Natural killer cell (primary cell): ENCODE data around the gene COPS7B. TPM values are rescaled to one million over a fixed set of nuclear protein-coding genes. Genes with fewer than 3 reads are reported as not detected.
"Not testable (repeated sequence)": the region's sequence is repeated elsewhere in the genome, so short reads cannot be mapped to it uniquely, and the experiment has no call there.

Experiments
- ATAC-seq, 3 donors: fragments of 150-1000 bp in 2 of 3; fragments of 200-7000 bp in 1 of 3; cut with Tn5 transposase; 1 replicate in 1 of 3; 2 replicates in 2 of 3; pipeline ENCODE4 v1.10.0; 2021; ENCODE audit warnings: mild to moderate bottlenecking in 2 of 3, moderate library complexity in 2 of 3
- DNase-seq, 2 donors: peaks; one replicate each; pipeline versions ENCODE4 v3.0.0 to v3.0.0-alpha.2; 2013 to 2021; ENCODE audit warnings: mixed read lengths in 1 of 2
- H3K27ac ChIP-seq: one replicate; pipeline ENCODE4 v1.5.1; 2013; ENCODE audit warnings: mild to moderate bottlenecking, low read length
- H3K27me3 ChIP-seq: one replicate; pipeline ENCODE4 v1.6.1; 2013; ENCODE audit warnings: low read length; ENCODE audit not compliant: control insufficient read depth, insufficient read depth
- H3K36me3 ChIP-seq: one replicate; pipeline ENCODE4 v1.6.1; 2013; ENCODE audit warnings: low read length; ENCODE audit not compliant: control insufficient read depth, insufficient read depth
- H3K4me1 ChIP-seq: one replicate; pipeline ENCODE4 v1.6.1; 2013; ENCODE audit warnings: low read length; ENCODE audit not compliant: control insufficient read depth, insufficient read depth
- H3K4me3 ChIP-seq: one replicate; pipeline ENCODE4 v1.5.1; 2013; ENCODE audit warnings: low read length
- H3K9me3 ChIP-seq: one replicate; pipeline ENCODE4 v1.6.1; 2013; ENCODE audit warnings: low read length; ENCODE audit not compliant: control insufficient read depth, insufficient read depth
- H3K27ac Mint-ChIP-seq, 2 donors: one replicate each; pipeline ENCODE4 v1.8.0; 2022; ENCODE audit warnings: mild to moderate bottlenecking in 2 of 2, mixed read lengths in 2 of 2, moderate library complexity in 1 of 2
- H3K27me3 Mint-ChIP-seq, 2 donors: one replicate each; pipeline ENCODE4 v1.8.0; 2022; ENCODE audit warnings: low read depth in 2 of 2, mixed read lengths in 2 of 2
- H3K36me3 Mint-ChIP-seq: one replicate; pipeline ENCODE4 v1.8.0; 2022; ENCODE audit warnings: mixed read lengths
- H3K4me1 Mint-ChIP-seq, 2 donors: one replicate each; pipeline ENCODE4 v1.8.0; 2022; ENCODE audit warnings: mixed read lengths in 2 of 2
- H3K4me3 Mint-ChIP-seq: one replicate; pipeline ENCODE4 v1.8.0; 2022; ENCODE audit warnings: mild to moderate bottlenecking, moderate library complexity, mixed read lengths
- H3K9me3 Mint-ChIP-seq, 2 donors: one replicate each; pipeline ENCODE4 v1.8.0; 2022; ENCODE audit warnings: mixed read lengths in 2 of 2
- CTCF ChIP-seq: fragments of 200-600 bp; IDR thresholded peaks from one replicate; pipeline ENCODE4 v1.8.0; 2022; ENCODE audit warnings: antibody characterized with exemption
- WGBS: methylation state at CpG from one replicate; pipeline ENCODE4 v1.1.7; 2013; ENCODE audit warnings: missing lambda C conversion rate; ENCODE audit not compliant: insufficient coverage; 5-methylcytosine and 5-hydroxymethylcytosine counted together
- intact Hi-C: fragments of 100-400 bp; cut with micrococcal nuclease; formaldehyde crosslinking; loops from one replicate; pipeline ENCODE4 v1.14.2; 2022
- total RNA-seq, 4 donors: library from RNA; stranded (reverse); fragments of 120-200 nt in 1 of 4; gene quantifications; one replicate each; pipeline versions ENCODE4 v1.2.3 to v1.2.4, GENCODE V29; 2013 to 2022

Gene COPS7B
- total RNA-seq, 3 donors from 2014 or later (not counting 1 experiment from before 2014, with no cell fraction given), result 44.2 to 59.9 (median 53.9) TPM

- no peak for DNase-seq
- intact Hi-C loops, result no loop called here
- H3K27ac Mint-ChIP-seq, result no peak overlapping the region
- no peaks in the 10 kb centered on the region for H3K27me3 Mint-ChIP-seq
- WGBS, result 93% methylated on average over 6 of the region's 6 CpGs
- Histone ChIP-seq H3K36me3 (no peaks in the 10 kb centered on the region), H3K27me3 (no peaks in the 10 kb centered on the region), H3K4me1 (peaks cover 4% of the 10 kb centered on the region), H3K4me3 (no peak overlapping the region), H3K9me3 (no peaks in the 10 kb centered on the region), H3K27ac (no peak overlapping the region)
- no peak for ATAC-seq
- no peak for TF ChIP-seq CTCF
- no peak overlapping the region for H3K4me3 Mint-ChIP-seq
- no peaks in the 10 kb centered on the region for H3K36me3 Mint-ChIP-seq
- H3K4me1 Mint-ChIP-seq, result peaks cover 0 to 12% of the 10 kb centered on the region in 2 donors
- no peaks in the 10 kb centered on the region for H3K9me3 Mint-ChIP-seq
Observed at GRCh38 chr2:231745303-231746038, 40.8 kb upstream of the COPS7B start.

DNA sequence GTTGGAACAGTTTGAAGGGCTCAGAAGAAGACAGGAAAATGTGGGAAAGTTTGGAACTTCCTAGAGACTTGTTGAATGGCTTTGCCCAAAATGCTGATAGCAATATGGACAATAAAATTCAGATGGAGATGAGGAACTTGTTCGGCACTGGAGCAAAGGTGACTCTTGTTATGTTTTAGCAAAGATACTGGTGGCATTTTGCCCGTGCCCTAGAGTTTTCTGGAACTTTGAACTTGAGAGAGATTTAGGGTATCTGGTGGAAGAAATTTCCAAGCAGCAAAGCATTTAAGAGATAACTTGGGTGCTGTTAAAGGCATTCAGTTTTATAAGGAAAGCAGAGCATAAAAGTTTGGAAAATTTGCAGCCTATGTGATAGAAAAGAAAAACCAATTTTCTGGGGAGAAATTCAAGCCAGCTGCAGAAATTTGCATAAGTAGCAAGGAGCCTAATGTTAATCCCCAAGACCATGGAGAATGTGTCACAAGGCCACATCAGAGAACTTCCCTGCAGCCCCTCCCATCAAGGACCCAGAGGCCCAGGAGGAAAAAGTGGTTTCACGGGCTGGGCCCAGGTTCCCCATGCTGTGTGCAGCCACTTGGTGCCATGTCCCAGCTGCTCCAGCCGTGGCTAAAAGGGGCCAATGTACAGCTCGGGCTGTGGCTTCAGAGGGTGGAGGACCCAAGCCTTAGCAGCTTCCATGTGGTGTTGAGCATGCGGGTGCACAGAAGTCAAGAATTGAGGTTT is 37.9 kb upstream of the COPS7B start:
- H3K4me3 Mint-ChIP-seq, H3K27me3 ChIP-seq, H3K36me3 ChIP-seq, H3K9me3 Mint-ChIP-seq, H3K4me1 Mint-ChIP-seq, H3K27me3 Mint-ChIP-seq, DNase-seq, H3K27ac Mint-ChIP-seq, H3K4me3 ChIP-seq, H3K9me3 ChIP-seq, ATAC-seq, H3K4me1 ChIP-seq, intact Hi-C loops, H3K36me3 Mint-ChIP-seq, H3K27ac ChIP-seq: not testable (repeated sequence)
- 71% methylated on average over 6 of the region's 6 CpGs for WGBS

DNA sequence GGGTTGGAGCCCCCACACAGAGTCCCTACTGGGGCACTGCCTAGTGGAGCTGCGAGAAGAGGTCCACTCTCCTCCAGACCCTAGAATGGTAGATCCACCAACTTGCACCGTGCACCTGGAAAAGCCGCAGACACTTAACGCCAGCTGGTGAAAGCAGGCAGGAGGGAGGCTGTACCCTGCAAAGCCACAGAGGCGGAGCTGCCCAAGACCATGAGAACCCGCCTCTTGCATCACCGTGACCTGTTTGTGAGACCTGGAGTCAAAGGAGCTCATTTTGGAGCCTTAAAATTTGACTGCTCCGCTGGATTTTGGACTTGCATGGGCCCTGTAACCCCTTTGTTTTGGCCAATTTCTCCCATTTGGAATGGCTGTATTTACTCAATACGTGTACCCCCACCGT is 37.2 kb upstream of the COPS7B start:
- DNase-seq, H3K27me3 ChIP-seq, H3K27ac Mint-ChIP-seq, H3K4me1 ChIP-seq, H3K4me3 ChIP-seq, H3K36me3 ChIP-seq, H3K4me1 Mint-ChIP-seq, H3K36me3 Mint-ChIP-seq, H3K9me3 ChIP-seq, ATAC-seq, intact Hi-C loops, H3K4me3 Mint-ChIP-seq, H3K27ac ChIP-seq, H3K9me3 Mint-ChIP-seq, H3K27me3 Mint-ChIP-seq: not testable (repeated sequence)
- WGBS, result 82% methylated on average over 10 of the region's 10 CpGs

GRCh38 chr2:231751042-231751815 is 35.0 kb upstream of the COPS7B start:
- WGBS, result 100% methylated on average over 3 of the region's 4 CpGs
- Mint-ChIP-seq H3K36me3 (no peaks in the 10 kb centered on the region), H3K27me3 (no peaks in the 10 kb centered on the region), H3K9me3 (no peaks in the 10 kb centered on the region), H3K4me1 (peaks cover 0 to 8% of the 10 kb centered on the region in 2 donors), H3K4me3 (no peak overlapping the region), H3K27ac (no peak overlapping the region)
- Histone ChIP-seq H3K27me3 (no peaks in the 10 kb centered on the region), H3K27ac (no peak overlapping the region), H3K4me1 (peaks cover 4% of the 10 kb centered on the region), H3K9me3 (no peaks in the 10 kb centered on the region), H3K36me3 (no peaks in the 10 kb centered on the region), H3K4me3 (no peak overlapping the region)
- ATAC-seq, result no peak
- intact Hi-C loops, result no loop called here
- DNase-seq, result no peak
- no peak for TF ChIP-seq CTCF
